SK-N-SH (cell line): ENCODE measurements around the gene SLC6A8. TPM values are rescaled to one million over a fixed set of nuclear protein-coding genes. Genes with fewer than 3 reads are reported as not detected.

ENCODE experiments used
- CHD2 ChIP-seq: fragments of 150-350 bp; IDR thresholded peaks from 2 replicates; pipeline ENCODE4 v1.6.1; 2018; ENCODE audit warnings: low read length; ENCODE audit not compliant: partially characterized antibody
- EP300 ChIP-seq, 2 experiments: IDR thresholded peaks; 2 replicates each; pipeline versions ENCODE4 v1.4.0 to v1.6.1; 2012; ENCODE audit warnings: borderline replicate concordance in 1 of 2, low read depth in 1 of 2, low read length in 1 of 2
- EZH2phosphoT487 ChIP-seq: fragments of 200-600 bp; sonication (generic); IDR thresholded peaks from 2 replicates; pipeline ENCODE4 v1.6.1; 2017; ENCODE audit warnings: low read depth, mixed run types, mild to moderate bottlenecking, antibody characterized with exemption, moderate library complexity, borderline replicate concordance
- GATA2 ChIP-seq: sonication (generic); formaldehyde crosslinking; IDR thresholded peaks from 2 replicates; pipeline ENCODE4 v1.5.0; 2020; ENCODE audit warnings: mild to moderate bottlenecking, missing genetic modification reagents
- NRF1 ChIP-seq: IDR thresholded peaks from 2 replicates; pipeline ENCODE4 v1.6.1; 2012; ENCODE audit warnings: low read depth, mild to moderate bottlenecking, low read length
- RAD21 ChIP-seq: IDR thresholded peaks from 2 replicates; pipeline ENCODE4 v1.6.1; 2012; ENCODE audit warnings: mild to moderate bottlenecking, low read length
- REST ChIP-seq: IDR thresholded peaks from 2 replicates; pipeline ENCODE4 v1.6.1; 2012; ENCODE audit warnings: mild to moderate bottlenecking, low read depth, low read length, moderate library complexity
- RFX5 ChIP-seq: IDR thresholded peaks from 2 replicates; pipeline ENCODE4 v1.6.1; 2012; ENCODE audit warnings: mild to moderate bottlenecking, improper control_type of control experiment, low read length
- RXRA ChIP-seq: IDR thresholded peaks from 2 replicates; pipeline ENCODE4 v1.4.0; 2012; ENCODE audit warnings: low read depth, mild to moderate bottlenecking, borderline replicate concordance
- SIN3A ChIP-seq: IDR thresholded peaks from 2 replicates; pipeline ENCODE4 v1.6.1; 2012; ENCODE audit warnings: low read depth, mild to moderate bottlenecking, low read length, moderate library complexity, borderline replicate concordance
- TAF1 ChIP-seq: IDR thresholded peaks from 2 replicates; pipeline ENCODE4 v1.6.1; 2012; ENCODE audit warnings: low read depth, mild to moderate bottlenecking, low read length, moderate library complexity, borderline replicate concordance
- TCF12 ChIP-seq: IDR thresholded peaks from 2 replicates; pipeline ENCODE4 v1.4.0; 2012
- USF1 ChIP-seq: IDR thresholded peaks from 2 replicates; pipeline ENCODE4 v1.4.0; 2012; ENCODE audit warnings: low read depth, borderline replicate concordance
- USF2 ChIP-seq: fragments of 150-350 bp; IDR thresholded peaks from 2 replicates; pipeline ENCODE4 v1.6.1; 2017; ENCODE audit warnings: antibody characterized with exemption, low read length, low read depth, borderline replicate concordance
- YY1 ChIP-seq: IDR thresholded peaks from 2 replicates; pipeline ENCODE4 v1.4.0; 2012; ENCODE audit warnings: low read depth, mild to moderate bottlenecking
- polyA plus RNA-seq, 3 experiments: library from polyadenylated mRNA; depleted of rRNA; stranded (reverse); fragments of >200 nt; gene quantifications; 2 replicates each; pipeline ENCODE4 v1.2.3, GENCODE V29; 2012
- TF ChIP-seq, protein P1 (sequence below): IDR thresholded peaks from 2 replicates; pipeline ENCODE4; 2012

The SLC6A8 gene
- polyA plus RNA-seq, 1 of the 3 experiments (the other 2 are of a cell fraction), result 30.8 TPM

DNA sequence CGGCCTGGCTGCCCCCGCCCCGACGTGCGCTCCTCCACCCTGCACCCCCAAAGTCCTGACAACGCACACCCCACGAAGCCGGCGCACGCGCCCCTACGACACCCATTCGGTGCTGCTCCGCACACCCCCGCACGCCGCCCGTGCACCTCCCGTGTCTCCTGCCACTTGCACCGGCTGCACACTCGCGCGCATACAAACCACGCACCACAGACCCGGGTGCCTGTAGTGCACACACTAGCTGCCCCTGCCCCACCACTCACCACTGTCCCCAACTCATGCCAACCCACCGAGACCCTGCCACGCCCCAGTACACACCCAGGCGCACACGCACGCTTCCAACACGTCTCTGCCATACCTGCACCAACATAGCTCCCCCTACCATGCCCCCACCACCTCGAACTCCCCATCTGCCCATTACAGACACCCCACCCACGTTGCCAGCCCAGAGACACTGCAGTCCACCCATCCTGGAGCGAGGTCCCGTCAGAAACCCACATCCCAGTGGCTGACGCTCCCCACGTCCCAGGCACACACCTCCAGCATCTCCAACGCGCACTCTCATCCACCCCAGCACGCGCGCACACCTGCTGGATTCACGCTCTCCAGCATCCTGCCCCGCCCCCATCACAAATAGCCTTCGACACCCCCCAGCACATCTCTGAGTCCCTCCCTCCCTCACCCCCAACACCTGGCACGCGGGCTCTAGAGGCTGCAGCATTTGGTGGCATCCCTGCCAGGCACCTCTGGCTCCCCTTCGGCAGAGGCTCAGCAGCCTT is 44.9 kb upstream of the SLC6A8 start (continued):
- TF ChIP-seq REST, result no peak
- no peak for TF ChIP-seq EP300 (IDR thresholded peaks at IDR 0.05; ENCODE audit: borderline replicate concordance in 1 of 2, low read depth in 1 of 2, low read length in 1 of 2)
- no peak for TF ChIP-seq CHD2
- TF ChIP-seq TAF1, result no peak
- no peak for TF ChIP-seq TCF12
- no peak for TF ChIP-seq RAD21
- TF ChIP-seq SIN3A, result no peak
- TF ChIP-seq, protein P1, sequence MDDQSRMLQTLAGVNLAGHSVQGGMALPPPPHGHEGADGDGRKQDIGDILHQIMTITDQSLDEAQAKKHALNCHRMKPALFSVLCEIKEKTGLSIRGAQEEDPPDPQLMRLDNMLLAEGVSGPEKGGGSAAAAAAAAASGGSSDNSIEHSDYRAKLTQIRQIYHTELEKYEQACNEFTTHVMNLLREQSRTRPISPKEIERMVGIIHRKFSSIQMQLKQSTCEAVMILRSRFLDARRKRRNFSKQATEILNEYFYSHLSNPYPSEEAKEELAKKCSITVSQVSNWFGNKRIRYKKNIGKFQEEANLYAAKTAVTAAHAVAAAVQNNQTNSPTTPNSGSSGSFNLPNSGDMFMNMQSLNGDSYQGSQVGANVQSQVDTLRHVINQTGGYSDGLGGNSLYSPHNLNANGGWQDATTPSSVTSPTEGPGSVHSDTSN, result no peak
- TF ChIP-seq YY1, result no peak
- TF ChIP-seq USF2, result no peak
- TF ChIP-seq RFX5, result no peak
- TF ChIP-seq EZH2phosphoT487, result no peak
- TF ChIP-seq GATA2 (CRISPR knock-in tag), result no peak
- TF ChIP-seq NRF1, result no peak
- no peak for TF ChIP-seq USF1
- no peak for TF ChIP-seq RXRA
